ENCODE measurements around the gene C9orf153.

DNA sequence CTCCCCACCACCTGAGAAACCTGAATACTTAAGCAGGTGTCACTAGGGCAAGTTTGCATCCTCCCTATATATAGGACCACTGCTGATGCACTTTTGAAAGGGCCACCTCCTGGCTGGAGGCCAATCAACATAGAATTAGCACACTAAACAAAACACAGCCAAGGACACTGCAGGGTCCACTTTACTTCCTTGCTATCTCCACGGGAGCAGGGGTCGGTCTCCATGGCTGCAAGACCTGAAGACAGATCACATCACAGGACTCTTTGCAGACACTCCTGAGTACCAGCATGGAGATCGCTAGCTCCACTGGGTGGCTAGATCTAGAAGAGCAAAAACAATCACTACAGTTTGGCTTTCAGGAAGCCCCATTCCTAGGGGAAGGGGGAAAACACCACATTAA, 72.3 kb downstream of the C9orf153 start:
- TF ChIP-seq, protein P1, sequence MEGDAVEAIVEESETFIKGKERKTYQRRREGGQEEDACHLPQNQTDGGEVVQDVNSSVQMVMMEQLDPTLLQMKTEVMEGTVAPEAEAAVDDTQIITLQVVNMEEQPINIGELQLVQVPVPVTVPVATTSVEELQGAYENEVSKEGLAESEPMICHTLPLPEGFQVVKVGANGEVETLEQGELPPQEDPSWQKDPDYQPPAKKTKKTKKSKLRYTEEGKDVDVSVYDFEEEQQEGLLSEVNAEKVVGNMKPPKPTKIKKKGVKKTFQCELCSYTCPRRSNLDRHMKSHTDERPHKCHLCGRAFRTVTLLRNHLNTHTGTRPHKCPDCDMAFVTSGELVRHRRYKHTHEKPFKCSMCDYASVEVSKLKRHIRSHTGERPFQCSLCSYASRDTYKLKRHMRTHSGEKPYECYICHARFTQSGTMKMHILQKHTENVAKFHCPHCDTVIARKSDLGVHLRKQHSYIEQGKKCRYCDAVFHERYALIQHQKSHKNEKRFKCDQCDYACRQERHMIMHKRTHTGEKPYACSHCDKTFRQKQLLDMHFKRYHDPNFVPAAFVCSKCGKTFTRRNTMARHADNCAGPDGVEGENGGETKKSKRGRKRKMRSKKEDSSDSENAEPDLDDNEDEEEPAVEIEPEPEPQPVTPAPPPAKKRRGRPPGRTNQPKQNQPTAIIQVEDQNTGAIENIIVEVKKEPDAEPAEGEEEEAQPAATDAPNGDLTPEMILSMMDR (IDR thresholded peaks at IDR 0.05) = no peak
- no peak for TF ChIP-seq POLR2A (IDR thresholded peaks at IDR 0.05)
